Lower leg skin (tissue), 3 donors: ENCODE results near the gene SDHAF3.

Source experiments
- POLR2A ChIP-seq, 2 donors: fragments of 450-650 bp; IDR thresholded peaks; one replicate each; pipeline ENCODE4 v1.6.1; 2016 to 2017; ENCODE audit warnings: antibody characterized with exemption in 2 of 2, mild to moderate bottlenecking in 1 of 2, moderate library complexity in 1 of 2
- TF ChIP-seq, protein P1 (sequence below), 3 donors: fragments of 450-650 bp; IDR thresholded peaks; one replicate each; pipeline ENCODE4 v1.5.1; 2016; ENCODE audit warnings: antibody characterized with exemption in 3 of 3, mild to moderate bottlenecking in 3 of 3, moderate library complexity in 2 of 3

DNA sequence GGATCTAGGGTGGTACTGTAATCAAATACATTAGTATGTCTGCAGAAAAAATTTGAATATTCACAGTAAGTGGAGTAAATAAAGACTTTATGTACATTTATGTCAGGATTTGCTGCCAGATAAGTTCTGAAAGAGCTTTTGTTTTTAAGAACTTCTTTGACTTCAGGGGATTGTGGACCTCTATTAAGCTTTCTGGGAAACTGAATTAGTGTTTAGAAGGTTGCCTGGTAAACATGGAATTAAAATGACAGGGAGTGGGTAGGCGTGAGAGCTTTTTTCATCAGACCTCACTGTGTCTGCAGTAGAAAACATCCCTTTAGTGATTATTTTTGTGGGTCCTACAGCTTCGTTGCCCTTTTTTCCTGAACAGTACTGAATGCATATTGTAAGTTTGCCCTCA lies 15.7 kb downstream of the SDHAF3 start:
- TF ChIP-seq, protein P1, sequence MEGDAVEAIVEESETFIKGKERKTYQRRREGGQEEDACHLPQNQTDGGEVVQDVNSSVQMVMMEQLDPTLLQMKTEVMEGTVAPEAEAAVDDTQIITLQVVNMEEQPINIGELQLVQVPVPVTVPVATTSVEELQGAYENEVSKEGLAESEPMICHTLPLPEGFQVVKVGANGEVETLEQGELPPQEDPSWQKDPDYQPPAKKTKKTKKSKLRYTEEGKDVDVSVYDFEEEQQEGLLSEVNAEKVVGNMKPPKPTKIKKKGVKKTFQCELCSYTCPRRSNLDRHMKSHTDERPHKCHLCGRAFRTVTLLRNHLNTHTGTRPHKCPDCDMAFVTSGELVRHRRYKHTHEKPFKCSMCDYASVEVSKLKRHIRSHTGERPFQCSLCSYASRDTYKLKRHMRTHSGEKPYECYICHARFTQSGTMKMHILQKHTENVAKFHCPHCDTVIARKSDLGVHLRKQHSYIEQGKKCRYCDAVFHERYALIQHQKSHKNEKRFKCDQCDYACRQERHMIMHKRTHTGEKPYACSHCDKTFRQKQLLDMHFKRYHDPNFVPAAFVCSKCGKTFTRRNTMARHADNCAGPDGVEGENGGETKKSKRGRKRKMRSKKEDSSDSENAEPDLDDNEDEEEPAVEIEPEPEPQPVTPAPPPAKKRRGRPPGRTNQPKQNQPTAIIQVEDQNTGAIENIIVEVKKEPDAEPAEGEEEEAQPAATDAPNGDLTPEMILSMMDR (IDR thresholded peaks at IDR 0.05) = no peak
- TF ChIP-seq POLR2A (IDR thresholded peaks at IDR 0.05) = no peak
